Left lung (tissue), 10 donors: ENCODE data around the gene KLLN. TPM values are rescaled to one million over a fixed set of nuclear protein-coding genes. Genes with fewer than 3 reads are reported as not detected.

ENCODE experiments used
- ATAC-seq: fragments of 200-7000 bp; cut with Tn5 transposase; one replicate; pipeline ENCODE4 v1.9.1; 2020; ENCODE audit warnings: moderate library complexity
- DNase-seq, 4 donors: peaks; one replicate each; pipeline ENCODE4 v3.0.0-alpha.2; 2013 to 2020
- H3K27ac ChIP-seq, 2 donors: fragments of 200-600 bp; sonication (generic) in 1 of 2; one replicate each; pipeline versions ENCODE4 v1.5.0 to v1.8.0; 2020 to 2021
- H3K27me3 ChIP-seq, 2 donors: fragments of 200-600 bp; sonication (generic) in 1 of 2; one replicate each; pipeline versions ENCODE4 v1.5.0 to v1.8.0; 2020 to 2021
- H3K36me3 ChIP-seq, 2 donors: fragments of 200-600 bp; sonication (generic) in 1 of 2; one replicate each; pipeline versions ENCODE4 v1.5.0 to v1.8.0; 2020 to 2021
- H3K4me1 ChIP-seq, 2 donors: fragments of 200-600 bp; one replicate each; pipeline ENCODE4 v1.8.0; 2021
- H3K4me3 ChIP-seq, 2 donors: fragments of 200-600 bp; sonication (generic) in 1 of 2; one replicate each; pipeline versions ENCODE4 v1.5.0 to v1.8.0; 2020 to 2021; ENCODE audit warnings: mild to moderate bottlenecking in 1 of 2
- H3K9me3 ChIP-seq, 2 donors: fragments of 200-600 bp; sonication (generic) in 1 of 2; one replicate each; pipeline versions ENCODE4 v1.5.0 to v1.8.0; 2020 to 2021
- intact Hi-C, 2 donors: fragments of 100-400 bp; cut with DNase I; formaldehyde crosslinking; loops; one replicate each; pipeline versions ENCODE4 v1.11.2 to v1.14.2; 2022
- polyA plus RNA-seq, 6 donors: library from polyadenylated mRNA; unstranded; fragments of 120-200 nt; gene quantifications; one replicate each; pipeline ENCODE4 v1.2.1, GENCODE V29; 2013; ENCODE audit not compliant: insufficient read length in 6 of 6
- total RNA-seq, 2 donors: library from RNA; stranded (reverse); fragmentation: NEBNext Ultra II Directional; extraction: Animal tissue kit (Norgen Biotek cat#: 25700); gene quantifications; one replicate each; pipeline ENCODE4 v1.2.1, GENCODE V29; 2021
- TF ChIP-seq, protein P1 (sequence below), 2 donors: fragments of 200-600 bp; sonication (generic) in 1 of 2; IDR thresholded peaks; one replicate each; pipeline versions ENCODE4 v1.5.0 to v1.8.0; 2021; ENCODE audit warnings: antibody characterized with exemption in 2 of 2
- donor health status: DM: no; HTN: yes; CAD: no.
- donor health status: DM: no; HTN: no; CAD: no.

KLLN gene
- total and polyA plus RNA-seq, 8 donors: 0.58 to 1.5 (median 1.2) TPM

DNA sequence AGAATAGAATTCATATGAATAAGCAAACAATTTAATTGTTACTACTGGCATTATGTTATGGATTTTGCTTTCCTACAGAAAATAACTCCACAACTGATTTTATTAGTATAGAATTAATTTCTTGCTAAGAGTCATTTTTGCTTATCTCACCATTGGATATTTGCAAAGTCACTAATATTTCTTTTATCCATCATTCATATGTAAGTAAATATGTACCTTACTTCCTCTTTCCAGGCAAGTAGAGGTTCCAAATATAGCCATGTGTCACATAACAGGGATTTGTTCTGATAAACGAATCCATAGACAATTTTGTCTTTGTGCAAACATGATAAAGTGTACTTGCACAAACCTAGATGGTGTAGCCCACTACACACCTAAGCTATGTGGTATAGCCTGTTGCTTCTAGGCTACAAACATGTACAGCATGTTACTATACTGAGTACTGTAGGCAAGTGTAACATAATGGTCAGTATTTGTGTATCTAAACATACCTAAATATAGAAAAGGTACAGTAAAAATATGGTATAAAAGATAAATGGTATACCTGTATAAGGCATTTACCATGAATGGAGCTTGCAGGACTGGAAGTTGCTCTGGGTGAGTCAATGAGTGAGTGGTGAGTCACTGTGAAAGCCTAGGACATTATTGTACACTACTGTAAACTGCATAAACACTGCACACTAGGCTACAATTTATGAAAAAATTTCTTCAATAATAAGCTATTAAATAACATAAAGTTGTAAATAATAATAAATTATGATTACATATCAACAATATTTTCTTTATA lies 18.3 kb downstream of the KLLN start:
- no peak overlapping the region for H3K4me3 ChIP-seq
- TF ChIP-seq, protein P1, sequence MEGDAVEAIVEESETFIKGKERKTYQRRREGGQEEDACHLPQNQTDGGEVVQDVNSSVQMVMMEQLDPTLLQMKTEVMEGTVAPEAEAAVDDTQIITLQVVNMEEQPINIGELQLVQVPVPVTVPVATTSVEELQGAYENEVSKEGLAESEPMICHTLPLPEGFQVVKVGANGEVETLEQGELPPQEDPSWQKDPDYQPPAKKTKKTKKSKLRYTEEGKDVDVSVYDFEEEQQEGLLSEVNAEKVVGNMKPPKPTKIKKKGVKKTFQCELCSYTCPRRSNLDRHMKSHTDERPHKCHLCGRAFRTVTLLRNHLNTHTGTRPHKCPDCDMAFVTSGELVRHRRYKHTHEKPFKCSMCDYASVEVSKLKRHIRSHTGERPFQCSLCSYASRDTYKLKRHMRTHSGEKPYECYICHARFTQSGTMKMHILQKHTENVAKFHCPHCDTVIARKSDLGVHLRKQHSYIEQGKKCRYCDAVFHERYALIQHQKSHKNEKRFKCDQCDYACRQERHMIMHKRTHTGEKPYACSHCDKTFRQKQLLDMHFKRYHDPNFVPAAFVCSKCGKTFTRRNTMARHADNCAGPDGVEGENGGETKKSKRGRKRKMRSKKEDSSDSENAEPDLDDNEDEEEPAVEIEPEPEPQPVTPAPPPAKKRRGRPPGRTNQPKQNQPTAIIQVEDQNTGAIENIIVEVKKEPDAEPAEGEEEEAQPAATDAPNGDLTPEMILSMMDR (IDR thresholded peaks at IDR 0.05): no peak
- H3K36me3 ChIP-seq: no peaks in the 10 kb centered on the region
- H3K27me3 ChIP-seq: no peaks in the 10 kb centered on the region
- DNase-seq: no peak
- no peaks in the 10 kb centered on the region for H3K9me3 ChIP-seq
- H3K4me1 ChIP-seq: no peaks in the 10 kb centered on the region
- intact Hi-C loops: no loop called here
- ATAC-seq: no peak
- H3K27ac ChIP-seq: no peak overlapping the region

DNA sequence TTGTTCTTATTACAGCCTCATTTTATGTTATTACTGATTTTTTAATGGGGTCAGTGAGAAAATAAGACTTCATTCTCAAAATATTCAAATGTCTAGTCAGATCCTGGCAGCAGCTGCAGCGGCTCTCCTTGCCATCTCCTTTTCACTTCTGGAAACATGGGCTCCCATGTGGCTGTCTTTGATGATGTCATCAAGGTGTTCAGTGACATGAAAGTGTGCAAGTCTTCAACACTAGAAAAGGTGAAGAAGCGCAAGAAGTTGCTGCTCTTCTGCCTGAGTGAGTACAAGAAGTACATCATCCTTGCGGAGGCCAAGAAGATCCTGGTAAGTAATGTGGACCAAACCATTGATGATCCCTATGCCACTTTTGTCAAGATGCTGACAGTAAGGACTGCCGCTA lies 19.6 kb downstream of the KLLN start:
- H3K4me1 ChIP-seq: no peaks in the 10 kb centered on the region
- TF ChIP-seq, protein P1 (IDR thresholded peaks at IDR 0.05): no peak
- ATAC-seq (no peak), DNase-seq (no peak)
- H3K9me3 ChIP-seq: no peaks in the 10 kb centered on the region
- H3K4me3 ChIP-seq: no peak overlapping the region
- no peaks in the 10 kb centered on the region for H3K27me3 ChIP-seq
- intact Hi-C loops: no loop called here
- H3K27ac ChIP-seq: no peak overlapping the region
- H3K36me3 ChIP-seq: no peaks in the 10 kb centered on the region

DNA sequence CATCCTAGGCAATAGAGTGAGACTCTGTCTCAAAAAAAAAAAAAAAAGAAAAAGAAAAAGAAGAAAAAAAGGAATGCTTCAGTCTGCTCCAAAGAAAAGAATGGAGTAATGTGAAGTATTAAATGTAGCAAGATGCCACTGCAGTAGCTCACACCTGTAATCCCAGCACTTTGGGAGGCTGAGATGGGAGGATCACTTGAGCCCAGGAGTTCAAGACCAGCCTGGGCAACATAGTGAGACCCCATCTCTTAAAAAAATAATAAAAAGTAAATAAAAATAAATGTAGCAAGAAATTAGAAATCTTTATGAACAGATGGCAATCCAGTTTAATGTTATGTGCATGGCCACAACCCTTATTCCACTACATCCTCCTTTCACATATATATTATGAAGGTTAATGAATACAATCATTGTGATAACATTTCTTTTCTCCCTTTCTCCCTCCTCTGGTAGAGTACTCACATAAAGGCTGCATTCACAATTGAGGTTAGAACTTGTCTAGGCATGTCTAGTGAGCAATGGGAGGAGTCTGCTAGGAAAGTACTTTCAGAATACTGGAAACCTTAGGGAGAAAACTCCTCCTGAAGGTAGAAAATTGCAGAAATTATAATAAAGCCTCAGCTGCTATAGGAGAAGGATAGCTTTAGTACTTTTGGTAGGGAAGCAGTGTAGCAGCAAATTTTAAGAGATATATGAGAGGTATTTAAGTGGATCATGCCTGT lies 20.4 kb downstream of the KLLN start:
- Histone ChIP-seq H3K4me3 (no peak overlapping the region), H3K9me3 (no peaks in the 10 kb centered on the region), H3K27me3 (no peaks in the 10 kb centered on the region), H3K27ac (no peak overlapping the region), H3K36me3 (no peaks in the 10 kb centered on the region), H3K4me1 (no peaks in the 10 kb centered on the region)
- TF ChIP-seq, protein P1 (IDR thresholded peaks at IDR 0.05): no peak
- peak; percentile 71 for ATAC-seq
- no peak for DNase-seq
- intact Hi-C loops: no loop called here

DNA sequence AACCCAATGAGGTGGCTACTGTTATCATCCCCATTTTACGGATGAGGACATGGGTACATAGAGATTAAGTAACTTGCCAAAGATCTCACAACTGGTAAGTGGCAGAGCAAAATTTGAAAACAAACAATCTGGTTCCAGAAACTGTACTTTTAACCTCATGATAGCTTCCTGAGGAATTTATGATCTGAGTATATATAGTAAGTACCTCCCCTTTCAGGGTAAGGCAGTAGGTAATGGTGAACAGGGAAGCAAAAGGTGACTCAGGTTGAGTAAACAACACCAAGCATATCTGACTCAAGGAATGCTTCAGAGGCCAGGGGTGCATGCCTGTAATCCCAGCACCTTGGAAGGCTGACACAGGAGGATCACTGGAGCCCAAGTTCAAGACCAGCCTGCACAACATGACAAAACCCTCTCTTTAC lies 21.1 kb downstream of the KLLN start:
- peak in 1 of 4 donors; percentile 6 for DNase-seq
- intact Hi-C loops: no loop called here

DNA sequence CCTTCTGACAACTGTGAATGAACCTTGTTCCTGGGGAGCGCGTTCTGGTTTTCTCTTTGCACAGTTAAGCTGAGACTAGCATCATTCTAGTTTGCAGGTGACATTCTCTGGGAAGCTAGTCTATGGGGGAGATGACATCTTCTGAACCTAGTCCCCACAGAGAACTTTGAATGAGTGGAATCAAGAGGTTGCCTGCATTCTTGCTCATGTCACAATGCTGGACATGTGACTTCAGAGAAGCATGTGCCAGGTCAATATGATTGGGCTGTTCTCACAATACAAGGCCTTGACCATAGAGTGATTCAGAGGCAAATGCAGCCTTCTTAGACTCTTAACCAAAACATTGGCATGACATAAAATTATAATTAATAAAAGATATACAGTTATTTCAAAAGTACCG lies 22.1 kb downstream of the KLLN start:
- Histone ChIP-seq H3K4me1 (no peaks in the 10 kb centered on the region), H3K36me3 (no peaks in the 10 kb centered on the region), H3K9me3 (no peaks in the 10 kb centered on the region), H3K27ac (no peak overlapping the region), H3K27me3 (no peaks in the 10 kb centered on the region), H3K4me3 (no peak overlapping the region)
- no peak for ATAC-seq
- TF ChIP-seq, protein P1 (IDR thresholded peaks at IDR 0.05): no peak
- no peak for DNase-seq
- intact Hi-C loops: no loop called here

More for the DNA sequence above, 21.1 kb downstream of the KLLN start:
- Histone ChIP-seq H3K27me3 (no peaks in the 10 kb centered on the region), H3K36me3 (no peaks in the 10 kb centered on the region), H3K9me3 (no peaks in the 10 kb centered on the region), H3K27ac (no peak overlapping the region), H3K4me1 (no peaks in the 10 kb centered on the region), H3K4me3 (no peak overlapping the region)
- TF ChIP-seq, protein P1 (IDR thresholded peaks at IDR 0.05): no peak
- ATAC-seq: peak; percentile 94
